GM12864 (cell line): ENCODE data around the gene PAX9.

Experiments
- DNase-seq: peaks from one replicate; pipeline ENCODE4 v3.0.0-alpha.2; 2011; ENCODE audit warnings: low read depth
- H3K4me3 ChIP-seq: 2 replicates; pipeline ENCODE4 v1.5.1; 2011; ENCODE audit warnings: mild to moderate bottlenecking, low read depth, low read length, control low read depth
- TF ChIP-seq, protein P1 (sequence below): IDR thresholded peaks from 2 replicates; pipeline ENCODE4 v1.5.1; 2011; ENCODE audit warnings: low read depth, mild to moderate bottlenecking, moderate library complexity, low read length, control low read depth, inconsistent platforms; ENCODE audit errors: missing control alignments

The PAX9 gene

GRCh38 chr14:36700651-36701050, 39.0 kb downstream of the PAX9 start:
- TF ChIP-seq, protein P1, sequence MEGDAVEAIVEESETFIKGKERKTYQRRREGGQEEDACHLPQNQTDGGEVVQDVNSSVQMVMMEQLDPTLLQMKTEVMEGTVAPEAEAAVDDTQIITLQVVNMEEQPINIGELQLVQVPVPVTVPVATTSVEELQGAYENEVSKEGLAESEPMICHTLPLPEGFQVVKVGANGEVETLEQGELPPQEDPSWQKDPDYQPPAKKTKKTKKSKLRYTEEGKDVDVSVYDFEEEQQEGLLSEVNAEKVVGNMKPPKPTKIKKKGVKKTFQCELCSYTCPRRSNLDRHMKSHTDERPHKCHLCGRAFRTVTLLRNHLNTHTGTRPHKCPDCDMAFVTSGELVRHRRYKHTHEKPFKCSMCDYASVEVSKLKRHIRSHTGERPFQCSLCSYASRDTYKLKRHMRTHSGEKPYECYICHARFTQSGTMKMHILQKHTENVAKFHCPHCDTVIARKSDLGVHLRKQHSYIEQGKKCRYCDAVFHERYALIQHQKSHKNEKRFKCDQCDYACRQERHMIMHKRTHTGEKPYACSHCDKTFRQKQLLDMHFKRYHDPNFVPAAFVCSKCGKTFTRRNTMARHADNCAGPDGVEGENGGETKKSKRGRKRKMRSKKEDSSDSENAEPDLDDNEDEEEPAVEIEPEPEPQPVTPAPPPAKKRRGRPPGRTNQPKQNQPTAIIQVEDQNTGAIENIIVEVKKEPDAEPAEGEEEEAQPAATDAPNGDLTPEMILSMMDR, result no peak
- H3K4me3 ChIP-seq, result no peak overlapping the region
- no peak for DNase-seq

DNA sequence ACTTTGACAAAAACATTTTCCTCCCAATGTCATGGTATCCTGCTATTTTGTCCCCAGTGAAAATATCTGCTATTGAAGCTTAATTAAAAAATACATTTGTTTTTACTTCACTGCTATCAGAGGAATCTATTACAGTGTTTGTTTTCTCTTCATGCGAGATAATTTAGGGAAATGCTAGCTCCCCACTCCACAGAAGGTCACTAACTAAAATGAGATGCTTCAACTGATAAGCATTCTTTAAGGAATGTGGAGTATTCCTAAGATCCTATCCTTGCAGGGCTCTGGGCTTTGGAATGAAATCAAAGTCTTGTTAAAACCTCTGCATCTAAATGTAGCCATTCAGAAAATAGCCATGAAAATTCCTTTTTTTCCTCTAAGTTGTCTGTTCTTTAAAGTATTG, 39.5 kb downstream of the PAX9 start:
- TF ChIP-seq, protein P1, result no peak
- H3K4me3 ChIP-seq, result no peak overlapping the region
- DNase-seq, result no peak

DNA sequence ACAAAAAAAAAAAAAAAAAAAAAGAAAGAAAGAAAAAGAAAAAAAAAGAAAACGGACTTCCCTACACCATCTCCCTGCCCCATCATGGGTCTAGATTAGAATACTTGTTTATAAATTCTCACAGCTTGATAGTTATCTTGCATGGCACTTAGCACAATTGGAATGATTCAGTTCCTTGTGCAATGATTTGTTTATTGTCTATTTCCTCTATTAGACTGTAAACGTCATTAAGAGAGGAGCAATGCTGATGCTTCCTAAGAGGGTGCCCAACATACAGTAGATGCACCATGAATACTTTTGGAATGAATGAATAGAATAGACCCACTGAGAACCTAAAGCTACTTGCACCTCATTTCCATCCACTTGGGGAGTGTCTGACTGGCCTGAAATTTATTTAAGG, 40.8 kb downstream of the PAX9 start:
- no peak overlapping the region for H3K4me3 ChIP-seq
- no peak for DNase-seq
- TF ChIP-seq, protein P1, result no peak

DNA sequence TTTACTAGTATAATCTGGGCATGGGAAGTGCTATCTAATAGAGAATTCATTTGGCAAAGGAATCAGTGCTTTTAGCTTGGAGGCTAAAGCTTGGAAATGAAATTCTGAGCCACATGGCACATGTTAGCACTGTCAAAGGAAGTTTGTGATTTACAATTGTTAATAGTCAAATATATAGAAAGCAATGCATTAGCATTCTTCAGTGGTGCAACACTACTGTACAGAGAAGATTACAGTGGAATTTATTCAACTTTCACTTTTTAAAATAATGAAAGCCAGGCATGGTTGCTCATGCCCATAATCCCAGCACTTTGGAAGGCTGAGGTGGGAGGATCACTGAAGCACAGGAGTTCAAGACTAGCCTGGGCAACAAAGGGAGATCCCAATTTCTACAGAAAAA, 45.9 kb downstream of the PAX9 start:
- no peak for DNase-seq
- TF ChIP-seq, protein P1, result no peak
- H3K4me3 ChIP-seq, result no peak overlapping the region

- TF ChIP-seq, protein P1, result no peak
- H3K4me3 ChIP-seq, result no peak overlapping the region
- DNase-seq, result no peak
Measured at GRCh38 chr14:36713960-36714703, 52.5 kb downstream of the PAX9 start.

DNA sequence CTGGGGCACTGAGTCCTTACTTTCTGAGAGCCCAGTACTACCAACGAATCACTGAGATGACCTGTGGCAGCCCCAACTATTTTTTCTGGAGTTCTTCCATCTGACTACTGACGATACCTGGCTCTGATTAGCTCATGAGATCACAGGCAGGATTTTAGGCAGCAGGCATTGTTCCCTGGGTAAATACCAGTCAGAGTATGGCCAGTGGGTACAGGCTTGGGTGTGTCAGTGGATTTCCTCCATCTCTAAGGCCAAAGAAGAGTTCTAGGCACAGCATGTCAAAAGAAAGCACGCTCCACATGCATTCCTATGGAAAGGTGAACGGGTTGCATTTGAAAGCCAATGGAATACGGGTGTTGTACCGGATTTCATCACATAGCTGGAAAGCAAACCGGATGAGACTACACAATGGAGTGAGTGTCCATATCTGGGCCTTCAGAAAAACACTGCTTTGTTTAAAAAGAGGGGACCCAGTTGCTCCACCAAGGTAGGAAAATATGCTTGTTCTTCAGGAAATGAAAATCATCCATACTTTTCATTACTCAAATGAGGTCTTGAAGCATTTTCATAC, 55.0 kb downstream of the PAX9 start:
- no peak overlapping the region for H3K4me3 ChIP-seq
- TF ChIP-seq, protein P1, result no peak
- DNase-seq, result no peak

DNA sequence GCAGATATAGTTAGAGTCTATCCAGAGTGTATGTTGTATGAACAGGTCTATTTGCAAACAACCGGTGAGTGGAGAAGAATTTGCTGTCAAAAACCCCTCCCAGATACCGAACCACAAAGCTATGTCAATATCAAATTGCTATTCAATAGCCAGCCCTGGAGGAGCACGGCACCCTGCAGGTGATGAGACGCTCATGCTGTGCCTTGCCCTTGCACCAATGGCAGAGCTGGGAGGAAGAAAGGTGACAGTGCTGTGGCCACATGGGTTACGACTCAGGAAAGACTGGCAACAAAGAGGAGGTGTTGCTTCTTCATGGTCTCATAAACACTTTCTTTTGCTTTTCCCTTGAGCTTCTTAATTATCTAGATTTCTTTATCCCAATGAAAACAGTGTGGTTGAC, 55.7 kb downstream of the PAX9 start:
- H3K4me3 ChIP-seq, result no peak overlapping the region
- TF ChIP-seq, protein P1, result no peak
- DNase-seq, result no peak
